T-cell (primary cell): ENCODE data around the gene PDE4DIP. TPM values are rescaled to one million over a fixed set of nuclear protein-coding genes. Genes with fewer than 3 reads are reported as not detected.
"Not testable (repeated sequence)": the region's sequence is repeated elsewhere in the genome, so short reads cannot be mapped to it uniquely, and the experiment has no call there.

Experiments
- ATAC-seq, 4 experiments: fragments of 200-7000 bp in 3 of 4; fragments of 150-1000 bp in 1 of 4; cut with Tn5 transposase; replicated peaks in 1 of 4; 1 replicate in 3 of 4; 2 replicates in 1 of 4; pipeline ENCODE4 v1.10.0; 2021; ENCODE audit warnings: moderate library complexity in 3 of 4, mild to moderate bottlenecking in 2 of 4, moderate number of reproducible peaks in 1 of 4
- CTCF ChIA-PET, 2 donors: fragments of 300-600 bp; sonication (Branson Sonifier 250); formaldehyde crosslinking; loops; one replicate each; lab custom pipeline; 2022; ENCODE audit warnings: antibody characterized with exemption in 2 of 2; lab: Charles Lee
- POLR2A ChIA-PET, 2 donors: fragments of 300-600 bp; sonication (Branson Sonifier 250); formaldehyde crosslinking; loops; one replicate each; lab custom pipeline; 2022; ENCODE audit warnings: antibody characterized with exemption in 2 of 2; lab: Charles Lee
- DNase-seq, 35 experiments: peaks; one replicate each; pipeline versions ENCODE4 v3.0.0 to v3.0.0-alpha.2; 2013 to 2023
- H3K27ac ChIP-seq: one replicate; pipeline ENCODE4 v1.5.1; 2013; ENCODE audit warnings: low read length
- H3K27me3 ChIP-seq, 2 experiments: replicated peaks in 1 of 2; 1 replicate in 1 of 2; 2 replicates in 1 of 2; pipeline versions ENCODE4 v1.6.1 to v1.7.0; 2013; ENCODE audit warnings: low read length in 1 of 2, mixed read lengths in 1 of 2; ENCODE audit not compliant: control insufficient read depth in 2 of 2, insufficient read depth in 2 of 2; ENCODE audit errors: extremely low read depth in 1 of 2
- H3K36me3 ChIP-seq, 2 donors: 1 replicate in 1 of 2; 2 replicates in 1 of 2; pipeline versions ENCODE4 v1.6.1 to v1.7.0; 2013; ENCODE audit warnings: low read length in 1 of 2; ENCODE audit not compliant: control insufficient read depth in 2 of 2, insufficient read depth in 1 of 2; ENCODE audit errors: extremely low read depth in 1 of 2
- H3K4me1 ChIP-seq, 2 experiments: 1 replicate in 1 of 2; 2 replicates in 1 of 2; pipeline versions ENCODE4 v1.6.1 to v1.7.0; 2013; ENCODE audit warnings: low read length in 2 of 2, mixed read lengths in 1 of 2; ENCODE audit not compliant: insufficient read depth in 2 of 2, control insufficient read depth in 1 of 2; ENCODE audit errors: extremely low read depth in 1 of 2
- H3K4me3 ChIP-seq, 2 donors: 1 replicate in 1 of 2; 2 replicates in 1 of 2; pipeline versions ENCODE4 v1.5.1 to v1.7.0; 2013; ENCODE audit warnings: mild to moderate bottlenecking in 2 of 2, low read length in 1 of 2, moderate library complexity in 1 of 2; ENCODE audit not compliant: control insufficient read depth in 1 of 2; ENCODE audit errors: extremely low read depth in 1 of 2
- H3K9me3 ChIP-seq: 2 replicates; pipeline ENCODE4 v1.7.0; 2013
- H3K27ac Mint-ChIP-seq, 2 donors: one replicate each; pipeline ENCODE4 v1.8.0; 2020 to 2021; ENCODE audit warnings: mild to moderate bottlenecking in 2 of 2, mixed read lengths in 2 of 2
- H3K27me3 Mint-ChIP-seq, 2 donors: one replicate each; pipeline ENCODE4 v1.8.0; 2021 to 2022; ENCODE audit warnings: mixed read lengths in 2 of 2
- H3K36me3 Mint-ChIP-seq: one replicate; pipeline ENCODE4 v1.8.0; 2021; ENCODE audit warnings: mixed read lengths
- H3K4me1 Mint-ChIP-seq, 3 donors: one replicate each; pipeline ENCODE4 v1.8.0; 2020 to 2022; ENCODE audit warnings: mixed read lengths in 3 of 3, mild to moderate bottlenecking in 1 of 3
- H3K4me3 Mint-ChIP-seq, 3 donors: one replicate each; pipeline ENCODE4 v1.8.0; 2020 to 2022; ENCODE audit warnings: mild to moderate bottlenecking in 3 of 3, mixed read lengths in 3 of 3, moderate library complexity in 3 of 3
- H3K9me3 Mint-ChIP-seq, 3 donors: one replicate each; pipeline ENCODE4 v1.8.0; 2020 to 2022; ENCODE audit warnings: mixed read lengths in 3 of 3
- WGBS: methylation state at CpG from one replicate; pipeline ENCODE4 v1.1.5; 2013; ENCODE audit warnings: missing lambda C conversion rate; ENCODE audit not compliant: insufficient coverage; 5-methylcytosine and 5-hydroxymethylcytosine counted together
- total RNA-seq, 35 experiments: library from RNA in 6 of 35; stranded (reverse) in 6 of 35; fragments of 120-200 nt in 1 of 35; gene quantifications; one replicate each; pipeline versions ENCODE4 v1.2.1 to v1.2.4 and lab custom pipeline; 2013 to 2026

PDE4DIP gene
- total RNA-seq, 5 donors from 2014 or later (not counting 1 experiment from before 2014, with no cell fraction given) = 37.0 to 98.1 (median 71.7) TPM

GRCh38 chr1:148868924-148869633, 24.9 kb downstream of the PDE4DIP start:
- H3K27me3 Mint-ChIP-seq, H3K9me3 ChIP-seq, H3K36me3 ChIP-seq, H3K27ac Mint-ChIP-seq, H3K9me3 Mint-ChIP-seq, H3K4me3 ChIP-seq, ATAC-seq, DNase-seq, H3K4me3 Mint-ChIP-seq, H3K27me3 ChIP-seq, H3K4me1 ChIP-seq, CTCF ChIA-PET, H3K36me3 Mint-ChIP-seq, H3K27ac ChIP-seq, H3K4me1 Mint-ChIP-seq, POLR2A ChIA-PET: not testable (repeated sequence)
- no CpG with 5 or more reads among the region's 6 CpGs for WGBS

GRCh38 chr1:148869634-148869961, 25.4 kb downstream of the PDE4DIP start:
- H3K27ac Mint-ChIP-seq, H3K9me3 Mint-ChIP-seq, POLR2A ChIA-PET, H3K4me3 Mint-ChIP-seq, H3K4me1 ChIP-seq, H3K27ac ChIP-seq, CTCF ChIA-PET, H3K36me3 ChIP-seq, ATAC-seq, H3K27me3 Mint-ChIP-seq, H3K36me3 Mint-ChIP-seq, H3K27me3 ChIP-seq, DNase-seq, H3K4me1 Mint-ChIP-seq, H3K4me3 ChIP-seq, H3K9me3 ChIP-seq: not testable (repeated sequence)
- WGBS = no CpG with 5 or more reads among the region's 1 CpG

- H3K27ac ChIP-seq, H3K27me3 Mint-ChIP-seq, H3K36me3 Mint-ChIP-seq, H3K4me1 ChIP-seq, ATAC-seq, H3K9me3 ChIP-seq, H3K4me3 Mint-ChIP-seq, H3K27me3 ChIP-seq, H3K4me3 ChIP-seq, H3K9me3 Mint-ChIP-seq, DNase-seq, H3K36me3 ChIP-seq, H3K4me1 Mint-ChIP-seq, H3K27ac Mint-ChIP-seq, CTCF ChIA-PET, POLR2A ChIA-PET: not testable (repeated sequence)
- no CpG with 5 or more reads among the region's 5 CpGs for whole genome bisulfite sequencing
These were observed 30.5 kb downstream of the PDE4DIP start for GRCh38 chr1:148874408-148875388.

GRCh38 chr1:148879812-148880416, 35.7 kb downstream of the PDE4DIP start:
- no CpG with 5 or more reads among the region's 2 CpGs for WGBS
- H3K9me3 Mint-ChIP-seq, H3K27me3 Mint-ChIP-seq: not testable (repeated sequence)

DNA sequence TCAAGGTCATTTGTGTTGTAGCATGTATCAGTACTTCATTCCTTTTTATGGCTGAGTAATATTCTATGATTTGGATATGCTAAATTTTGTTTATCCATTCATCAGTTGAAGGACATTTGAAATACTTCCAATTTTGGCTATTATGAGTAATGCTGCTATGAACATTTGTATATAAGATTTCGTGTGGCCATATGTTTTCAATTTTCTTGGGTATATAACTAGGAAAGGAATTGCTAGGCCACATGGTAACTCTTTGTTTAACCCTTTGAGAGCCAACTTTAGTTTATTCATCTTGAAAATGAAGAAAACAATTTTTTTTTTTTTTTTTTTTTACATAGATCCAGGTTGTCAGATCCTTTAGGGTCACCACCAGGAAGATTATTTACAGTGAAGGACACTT, 37.0 kb downstream of the PDE4DIP start:
- H3K27ac Mint-ChIP-seq, POLR2A ChIA-PET, CTCF ChIA-PET, ATAC-seq, H3K9me3 ChIP-seq, H3K4me1 Mint-ChIP-seq, H3K36me3 Mint-ChIP-seq, H3K27ac ChIP-seq, H3K27me3 ChIP-seq, H3K4me3 Mint-ChIP-seq, H3K9me3 Mint-ChIP-seq, H3K36me3 ChIP-seq, H3K27me3 Mint-ChIP-seq, DNase-seq, H3K4me3 ChIP-seq, H3K4me1 ChIP-seq: not testable (repeated sequence)
- WGBS = no CpG with 5 or more reads among the region's 1 CpG

More at GRCh38 chr1:148879812-148880416, 35.7 kb downstream of the PDE4DIP start:
- ATAC-seq, H3K4me3 Mint-ChIP-seq, POLR2A ChIA-PET, H3K4me1 ChIP-seq, H3K36me3 ChIP-seq, H3K36me3 Mint-ChIP-seq, H3K27me3 ChIP-seq, H3K9me3 ChIP-seq, H3K27ac ChIP-seq, DNase-seq, H3K4me3 ChIP-seq, H3K4me1 Mint-ChIP-seq, H3K27ac Mint-ChIP-seq, CTCF ChIA-PET: not testable (repeated sequence)

DNA sequence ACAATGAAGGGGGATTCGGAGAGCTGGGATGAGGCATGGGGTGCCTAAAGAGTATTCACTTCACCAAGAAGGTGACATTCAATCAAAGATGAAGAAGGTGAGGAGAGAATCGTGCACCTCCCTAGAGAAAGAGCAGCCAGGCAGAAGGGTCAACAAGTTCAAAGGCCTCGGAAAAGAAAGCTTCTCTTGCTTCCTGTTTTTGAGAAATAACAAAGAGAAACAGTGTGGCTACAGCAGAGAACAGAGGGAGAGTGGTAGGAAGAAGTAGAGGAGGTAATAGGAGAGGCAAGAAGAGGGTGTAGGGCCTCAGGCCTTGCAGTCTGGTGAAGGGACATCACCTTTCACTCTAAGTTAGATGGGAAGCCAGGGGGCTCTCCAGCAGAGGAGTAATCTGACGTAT, 41.0 kb downstream of the PDE4DIP start:
- H3K27ac Mint-ChIP-seq, H3K27ac ChIP-seq, H3K36me3 ChIP-seq, H3K4me1 ChIP-seq, H3K9me3 ChIP-seq, H3K9me3 Mint-ChIP-seq, H3K4me3 Mint-ChIP-seq, H3K27me3 ChIP-seq, H3K27me3 Mint-ChIP-seq, POLR2A ChIA-PET, H3K36me3 Mint-ChIP-seq, H3K4me1 Mint-ChIP-seq, CTCF ChIA-PET, DNase-seq, H3K4me3 ChIP-seq: not testable (repeated sequence)
- ATAC-seq = peak in 2 of 4 experiments; percentile 36 to 42
- WGBS = no CpG with 5 or more reads among the region's 4 CpGs
